Colonic mucosa (tissue), 4 donors: ENCODE measurements around the gene DLG3. TPM values are rescaled to one million over a fixed set of nuclear protein-coding genes. Genes with fewer than 3 reads are reported as not detected.

Experiments used
- DNase-seq: peaks from one replicate; pipeline ENCODE4 v3.0.0-alpha.2; 2020
- H3K27ac ChIP-seq: fragments of 200-600 bp; one replicate; pipeline ENCODE4 v1.8.0; 2021
- H3K27me3 ChIP-seq: fragments of 200-600 bp; one replicate; pipeline ENCODE4 v1.8.0; 2021
- H3K36me3 ChIP-seq: fragments of 200-600 bp; one replicate; pipeline ENCODE4 v1.8.0; 2021
- H3K4me1 ChIP-seq: fragments of 200-600 bp; one replicate; pipeline ENCODE4 v1.8.0; 2021; ENCODE audit warnings: mild to moderate bottlenecking
- H3K4me3 ChIP-seq: fragments of 200-600 bp; one replicate; pipeline ENCODE4 v1.8.0; 2021
- H3K9ac ChIP-seq, 2 donors: one replicate each; pipeline ENCODE4 v1.7.0; 2013; ENCODE audit warnings: control low read depth in 2 of 2, low read depth in 2 of 2, low read length in 2 of 2
- H3K9me3 ChIP-seq: fragments of 200-600 bp; one replicate; pipeline ENCODE4 v1.8.0; 2021
- CTCF ChIP-seq: fragments of 200-600 bp; IDR thresholded peaks from one replicate; pipeline ENCODE4 v1.8.0; 2022; ENCODE audit warnings: antibody characterized with exemption, mild to moderate bottlenecking
- intact Hi-C: fragments of 100-400 bp; cut with DNase I; formaldehyde crosslinking; loops from one replicate; pipeline ENCODE4 v1.14.1; 2022
- total RNA-seq, 2 donors: library from RNA; stranded (reverse); fragmentation: NEBNext Ultra II Directional in 1 of 2; extraction: Animal tissue kit (Norgen Biotek cat#: 25700) in 1 of 2; gene quantifications; one replicate each; pipeline ENCODE4 v1.2.1, GENCODE V29; 2021
- donor health status: healthy.
- donor health status: DM: no; HTN: no; CAD: no.
- donor health status: DM: no; HTN: no; CAD: no.

DLG3 gene
- total RNA-seq, 2 donors from 2014 or later = 68.9 to 78.9 TPM

- Histone ChIP-seq H3K27ac (peak overlapping the region; percentile 79), H3K27me3 (no peaks in the 10 kb centered on the region), H3K36me3 (no peaks in the 10 kb centered on the region), H3K4me1 (peaks cover 9% of the 10 kb centered on the region), H3K4me3 (no peak overlapping the region), H3K9ac (peak overlapping the region; percentile 40 to 61), H3K9me3 (no peaks in the 10 kb centered on the region)
- no peak for DNase-seq
- no peak for TF ChIP-seq CTCF
- intact Hi-C loops = no loop called here
Observed at GRCh38 chrX:70481471-70482270, 37.0 kb downstream of the DLG3 start.

GRCh38 chrX:70482300-70482699 is 37.7 kb downstream of the DLG3 start:
- Histone ChIP-seq H3K4me1 (peaks cover 9% of the 10 kb centered on the region), H3K27ac (peak overlapping the region; percentile 79)

GRCh38 chrX:70485466-70485865 is 40.8 kb downstream of the DLG3 start:
- intact Hi-C loops = no loop called here
- H3K27me3 ChIP-seq = no peaks in the 10 kb centered on the region
- H3K27ac ChIP-seq = no peak overlapping the region
- H3K9ac ChIP-seq = no peak overlapping the region
- no peak for TF ChIP-seq CTCF
- H3K36me3 ChIP-seq = no peaks in the 10 kb centered on the region
- peaks cover 1% of the 10 kb centered on the region for H3K4me1 ChIP-seq
- H3K9me3 ChIP-seq = no peaks in the 10 kb centered on the region
- no peak overlapping the region for H3K4me3 ChIP-seq
- DNase-seq = no peak

More at GRCh38 chrX:70482300-70482699, 37.7 kb downstream of the DLG3 start:
- Histone ChIP-seq H3K4me3 (no peak overlapping the region), H3K9me3 (no peaks in the 10 kb centered on the region), H3K27me3 (no peaks in the 10 kb centered on the region), H3K36me3 (no peaks in the 10 kb centered on the region), H3K9ac (peak overlapping the region in 1 of 2 donors; percentile 61)
- intact Hi-C loops = no loop called here
- no peak for DNase-seq
- TF ChIP-seq CTCF = no peak

- intact Hi-C loops = no loop called here
- Histone ChIP-seq H3K27ac (no peak overlapping the region), H3K9ac (no peak overlapping the region), H3K4me1 (no peaks in the 10 kb centered on the region), H3K27me3 (no peaks in the 10 kb centered on the region), H3K36me3 (no peaks in the 10 kb centered on the region), H3K4me3 (no peak overlapping the region), H3K9me3 (no peaks in the 10 kb centered on the region)
- no peak for TF ChIP-seq CTCF
- DNase-seq = no peak
Observed at GRCh38 chrX:70488856-70489255, 44.2 kb downstream of the DLG3 start.

GRCh38 chrX:70494441-70494840 is 49.8 kb downstream of the DLG3 start:
- no peak for TF ChIP-seq CTCF
- intact Hi-C loops = no loop called here
- no peak for DNase-seq
- Histone ChIP-seq H3K36me3 (no peaks in the 10 kb centered on the region), H3K4me3 (no peak overlapping the region), H3K27me3 (no peaks in the 10 kb centered on the region), H3K4me1 (no peaks in the 10 kb centered on the region), H3K9ac (no peak overlapping the region), H3K9me3 (no peaks in the 10 kb centered on the region), H3K27ac (no peak overlapping the region)
